ENCODE data around the gene RAB8B.

Gene RAB8B

DNA sequence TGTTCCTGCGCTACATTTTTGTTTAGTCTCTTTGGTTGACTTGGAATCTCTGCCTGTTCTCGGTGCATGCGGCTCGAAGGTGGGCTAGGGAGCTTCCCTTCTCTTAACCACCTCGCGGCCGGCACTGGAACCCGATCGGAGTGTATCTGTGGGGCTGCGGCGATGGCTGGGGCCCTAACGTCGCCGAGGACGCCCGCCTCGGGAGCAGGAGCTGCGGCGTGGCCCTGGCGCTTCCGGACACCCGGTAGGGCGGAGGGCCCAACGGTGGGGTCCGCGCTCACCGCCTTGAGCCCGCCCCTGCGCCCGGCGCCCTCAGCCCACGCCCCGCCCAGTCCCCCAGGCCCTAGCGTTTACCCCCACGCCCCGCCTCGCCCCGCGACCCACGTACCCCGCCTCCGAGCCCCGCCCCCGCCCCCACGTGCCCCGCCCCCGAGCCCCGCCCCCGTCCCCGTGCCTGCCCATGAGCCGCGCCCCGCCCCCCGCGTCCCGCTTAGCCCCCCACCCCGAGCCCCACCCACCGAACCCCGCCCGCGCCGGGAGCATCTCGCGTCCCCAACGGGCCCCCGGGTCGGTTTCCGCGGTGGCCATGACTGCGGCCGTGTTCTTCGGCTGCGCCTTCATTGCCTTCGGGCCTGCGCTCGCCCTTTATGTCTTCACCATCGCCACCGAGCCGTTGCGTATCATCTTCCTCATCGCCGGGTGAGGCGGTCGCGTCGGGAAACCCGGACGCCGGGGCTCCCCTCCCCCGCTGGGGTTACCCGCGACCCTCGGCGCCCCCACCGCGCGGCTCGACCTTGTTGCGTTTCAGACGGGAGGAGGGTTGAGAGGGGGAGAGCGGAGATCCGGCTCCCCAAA is 87.9 kb downstream of the RAB8B start, which contains the start of gene APH1B:
TSS of gene APH1B (plus strand) at position 568 of the 855 bp plus-strand sequence. CDS start at position 587, 19 bp downstream.
- DNase-seq, result peak; percentile 74

GRCh38 chr15:63277893-63278456 is 88.6 kb downstream of the RAB8B start:
- no peak for DNase-seq

- no peak for DNase-seq
Observed at GRCh38 chr15:63283126-63283525, 93.7 kb downstream of the RAB8B start.

DNA sequence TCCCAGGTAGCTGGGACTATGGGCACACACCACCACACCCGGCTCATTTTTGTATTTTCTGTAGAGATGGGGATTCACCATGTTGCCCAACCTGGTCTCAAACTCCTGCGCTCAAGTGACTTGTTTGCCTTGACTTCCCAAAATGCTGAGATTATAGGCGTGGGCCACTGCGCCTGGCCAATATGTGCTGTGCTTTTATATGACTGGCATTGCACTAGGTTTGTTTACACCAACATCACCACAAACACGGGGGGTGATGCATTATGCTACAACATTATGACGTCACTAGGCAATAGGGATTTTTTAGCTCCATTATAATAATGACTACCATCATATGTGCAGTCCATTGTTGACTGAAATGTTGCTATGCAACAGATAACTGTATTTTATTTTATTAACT is 94.9 kb downstream of the RAB8B start:
- no peak for DNase-seq

DNA sequence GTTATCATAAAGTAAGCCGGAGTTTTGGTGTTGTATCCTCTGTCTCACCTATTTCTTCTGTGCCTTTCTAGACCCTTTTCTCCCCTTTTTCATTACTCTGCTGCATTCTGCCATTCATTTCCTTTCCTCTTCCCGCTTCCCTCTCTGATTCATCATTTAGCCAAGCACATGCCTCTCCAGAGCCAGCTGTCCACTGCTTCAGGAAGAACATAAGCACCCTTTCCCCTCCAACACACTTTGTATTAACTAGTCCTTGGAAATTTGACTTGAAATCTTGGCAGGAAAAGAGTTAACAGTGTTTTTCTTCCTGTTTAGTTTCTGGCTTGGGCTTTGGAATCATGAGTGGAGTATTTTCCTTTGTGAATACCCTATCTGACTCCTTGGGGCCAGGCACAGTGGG is 97.7 kb downstream of the RAB8B start:
- DNase-seq, result no peak

DNA sequence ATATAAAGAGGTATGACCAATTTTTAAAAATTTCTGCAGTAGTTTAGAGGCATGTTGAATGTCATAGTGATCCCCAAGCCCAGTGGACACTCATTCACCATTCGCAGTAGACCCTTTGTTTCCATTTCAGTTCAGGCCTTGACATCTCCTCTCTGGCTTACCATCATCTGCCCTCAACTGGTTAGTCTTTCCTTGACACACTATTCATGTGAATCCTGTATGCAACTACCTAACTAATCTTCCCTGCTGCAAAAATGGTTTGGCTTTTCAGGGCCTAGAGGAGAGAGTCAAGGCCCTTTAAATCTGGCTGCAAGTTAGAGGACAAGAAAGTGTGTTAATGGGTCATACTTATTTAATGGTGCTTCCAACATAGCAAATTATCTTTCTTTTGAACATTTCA is 98.9 kb downstream of the RAB8B start:
- no peak for DNase-seq

GRCh38 chr15:63288778-63289378 is 99.5 kb downstream of the RAB8B start:
- DNase-seq, result peak; percentile 78

DNA sequence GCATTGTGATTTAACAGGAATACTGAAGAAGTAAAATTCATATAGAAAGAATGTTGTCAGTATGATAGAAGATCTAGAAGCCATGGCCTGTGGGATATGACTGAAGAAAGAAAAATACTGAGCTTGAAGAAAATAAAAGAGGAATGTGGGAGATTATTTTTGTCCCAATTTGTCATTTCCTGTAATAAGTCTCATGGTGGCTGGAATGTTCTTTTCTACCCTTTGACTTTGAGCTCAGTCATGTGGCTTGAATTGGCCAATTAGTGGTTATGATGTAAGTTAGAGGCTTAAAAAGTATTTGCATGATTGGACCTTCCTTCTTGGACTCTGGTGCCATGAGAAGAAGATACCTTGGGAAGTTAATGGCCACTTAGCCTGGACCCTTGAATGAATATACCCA is 102.1 kb downstream of the RAB8B start:
- no peak for DNase-seq

DNA sequence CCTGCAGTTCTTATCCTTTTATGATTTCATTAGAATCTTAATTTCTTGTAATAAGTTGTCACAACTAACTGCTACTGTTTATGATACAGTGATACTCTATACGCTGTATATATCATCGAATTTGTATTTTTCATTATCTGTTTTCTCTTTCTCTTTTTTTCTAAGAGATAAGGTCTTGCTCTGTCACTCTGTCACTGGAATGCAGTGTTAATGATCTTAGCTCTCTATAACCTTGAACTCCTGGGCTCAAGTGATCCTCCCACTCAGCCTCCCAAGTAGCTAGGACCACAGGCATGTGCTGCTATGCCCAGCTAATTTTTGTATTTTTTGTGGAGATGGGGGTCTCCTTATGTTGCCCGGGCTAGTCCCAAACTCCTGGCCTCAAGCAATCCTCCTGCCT is 102.8 kb downstream of the RAB8B start:
- DNase-seq, result no peak

- DNase-seq, result no peak
Observed at GRCh38 chr15:63292771-63293170, 103.4 kb downstream of the RAB8B start.

- DNase-seq, result no peak
Observed at GRCh38 chr15:63294359-63294758, 105.0 kb downstream of the RAB8B start.

GRCh38 chr15:63295341-63295740 is 105.9 kb downstream of the RAB8B start:
- no peak for DNase-seq

DNA sequence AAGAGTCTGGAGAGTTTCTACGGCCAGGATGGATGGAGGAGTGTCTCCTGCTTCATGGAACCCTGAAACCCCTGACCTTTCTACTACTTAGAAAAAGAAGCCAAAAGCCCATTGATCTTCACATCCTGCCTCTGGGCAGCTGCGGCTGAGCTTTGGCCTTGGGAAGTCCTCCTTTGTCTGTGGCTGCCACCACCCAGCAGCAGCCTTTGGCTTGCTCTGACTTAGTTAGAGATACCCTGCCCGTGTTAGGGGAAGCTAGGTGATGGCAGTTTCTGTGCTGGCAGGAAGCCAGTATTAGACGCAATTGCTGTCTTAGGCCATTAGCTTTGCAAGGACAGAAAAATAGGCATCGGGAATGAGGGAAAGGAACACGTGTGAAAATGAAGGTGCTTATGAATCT is 106.8 kb downstream of the RAB8B start:
- peak; percentile 72 for DNase-seq

DNA sequence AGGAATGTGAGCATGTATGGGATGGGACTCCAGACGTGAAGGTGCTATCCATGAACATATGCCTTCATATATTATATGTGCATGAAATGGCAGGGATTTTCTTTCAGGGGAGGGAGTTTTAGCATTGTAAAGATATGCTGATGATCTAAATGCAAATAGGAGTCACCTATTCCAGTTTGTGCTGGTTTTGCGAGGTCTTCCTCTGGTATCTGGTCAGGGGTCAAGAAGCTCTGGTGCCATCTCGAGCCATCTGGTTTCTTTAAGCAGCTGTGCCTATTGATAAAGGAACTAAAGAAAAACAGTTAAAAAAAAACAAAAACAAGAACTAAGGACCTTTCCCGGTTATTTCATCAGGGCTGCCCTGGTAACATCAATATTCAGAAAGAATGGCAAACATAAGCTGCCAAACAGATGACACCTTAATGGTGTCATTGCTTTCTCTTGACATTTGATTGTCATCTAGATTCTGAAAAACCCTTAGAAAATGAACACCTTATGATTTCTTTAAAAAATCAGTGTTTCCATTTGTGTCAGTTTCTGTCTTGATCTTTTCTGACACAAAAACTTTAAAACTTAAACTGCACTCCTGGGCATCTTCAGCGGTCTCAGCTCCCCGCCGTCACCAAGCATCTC is 110.7 kb downstream of the RAB8B start:
- no peak for DNase-seq

- DNase-seq, result peak; percentile 33
Observed at GRCh38 chr15:63301088-63301487, 111.7 kb downstream of the RAB8B start.

GRCh38 chr15:63305260-63305659 is 115.9 kb downstream of the RAB8B start:
- no peak for DNase-seq

GRCh38 chr15:63306492-63307073 is 117.2 kb downstream of the RAB8B start:
- DNase-seq, result no peak

DNA sequence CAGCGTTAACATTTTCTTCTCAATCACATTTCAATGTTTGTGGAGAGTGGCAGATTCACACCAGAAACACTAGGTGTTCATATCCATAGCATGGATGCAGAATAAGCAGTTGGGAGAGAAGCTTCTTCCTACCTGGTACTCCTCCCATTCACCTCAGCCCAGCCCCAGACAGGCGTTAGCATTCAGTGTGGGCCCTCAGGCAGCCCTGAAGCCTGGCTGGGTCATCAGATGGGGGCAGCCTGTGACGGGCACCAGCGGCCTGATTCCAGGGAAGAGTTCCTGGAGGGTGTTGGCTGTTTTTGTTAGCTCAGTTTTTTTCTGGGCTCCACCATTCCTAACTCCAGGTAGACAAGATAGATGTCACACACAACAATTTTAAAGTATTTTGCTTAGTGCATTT is 119.1 kb downstream of the RAB8B start:
- no peak for DNase-seq

DNA sequence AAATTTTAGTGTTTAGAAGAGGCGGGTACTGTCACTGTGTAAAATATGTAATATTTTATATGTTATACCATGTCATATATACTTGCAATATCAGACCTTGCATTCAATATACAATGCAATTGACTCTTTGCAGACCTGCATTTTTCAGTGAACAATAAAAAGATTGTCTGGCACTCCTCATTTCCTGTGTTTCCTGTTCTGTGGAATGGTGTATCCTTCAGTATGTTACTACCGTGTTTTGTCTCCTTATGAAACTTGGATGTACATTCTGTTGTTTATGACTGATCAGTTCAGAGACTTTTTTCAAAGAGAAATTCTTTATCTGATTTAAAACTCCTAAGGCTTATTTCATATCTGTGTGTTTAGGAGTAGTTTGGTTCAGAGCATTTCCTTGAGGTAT is 119.5 kb downstream of the RAB8B start:
- DNase-seq, result no peak

DNA sequence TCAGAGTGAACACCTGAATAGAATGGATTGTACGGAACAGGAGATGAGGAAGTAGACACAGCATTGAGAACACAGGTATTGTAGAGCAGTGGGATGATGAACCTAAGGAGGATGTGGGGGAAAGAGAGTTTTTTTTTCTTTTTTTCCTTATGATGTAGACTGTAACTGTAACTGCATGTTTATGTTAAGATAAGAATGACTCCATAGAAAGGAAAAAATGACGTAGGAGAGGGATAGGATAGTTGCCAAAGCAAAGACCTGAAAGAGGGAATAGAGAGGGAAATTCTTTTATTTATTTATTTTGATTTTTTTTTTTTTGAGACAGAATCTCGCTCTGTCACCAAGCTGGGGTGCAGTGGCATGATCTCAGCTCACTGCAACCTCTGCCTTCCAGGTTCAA is 121.2 kb downstream of the RAB8B start:
- no peak for DNase-seq

- no peak for DNase-seq
Observed at GRCh38 chr15:63312286-63312685, 122.9 kb downstream of the RAB8B start.

GRCh38 chr15:63313825-63314224 is 124.4 kb downstream of the RAB8B start:
- no peak for DNase-seq

- DNase-seq, result no peak
Observed at GRCh38 chr15:63314409-63314808, 125.0 kb downstream of the RAB8B start.

Measured in NCI-H1105 treated with DMSO at 0.1 percent for 48 hours (cell line).